ENCODE results near the gene DBP.

The DBP gene

DNA sequence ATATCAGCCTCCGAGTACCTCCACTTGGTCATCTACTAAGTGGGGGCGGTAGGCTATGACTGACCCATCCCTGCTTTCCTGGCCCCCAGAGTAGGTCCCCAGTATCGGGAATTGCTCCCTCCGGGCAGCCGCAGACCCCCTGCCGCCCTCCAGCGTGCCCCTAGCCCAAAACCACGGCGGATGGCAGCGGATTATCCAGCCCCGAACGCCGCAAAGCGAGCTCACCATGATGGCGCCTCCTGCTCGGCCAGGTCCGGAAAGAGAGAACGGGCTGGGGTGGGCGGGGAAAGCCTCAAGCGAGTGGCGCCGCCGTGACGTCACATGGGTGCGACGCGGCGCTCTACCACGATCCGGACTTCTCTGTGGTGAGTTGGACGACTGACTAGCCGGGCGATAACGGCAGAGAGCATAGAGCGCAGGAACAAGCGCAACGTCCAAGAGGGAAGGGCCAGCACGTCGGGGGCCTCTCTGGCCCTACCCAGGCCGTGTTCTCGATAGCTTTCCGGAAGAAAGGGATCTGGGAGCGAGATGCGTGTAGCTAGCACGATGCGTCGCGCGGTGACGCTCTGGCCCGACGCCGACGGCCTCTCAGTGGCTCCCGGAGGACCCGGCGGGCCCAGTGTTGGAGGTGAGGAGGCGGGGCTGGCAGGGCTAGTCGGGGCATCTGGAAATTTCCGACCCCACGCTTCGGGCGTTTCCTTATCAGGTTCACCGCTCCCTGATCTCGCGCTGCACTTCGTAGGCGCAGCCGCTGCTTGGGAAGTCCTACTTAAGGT lies 18.1 kb downstream of the DBP start, which contains the start of the genes RPL18 and SPHK2:
Gene RPL18, minus strand, starts transcription at position 263 of the 776 bp plus-strand sequence. Its CDS starts 35 bp downstream, at position 228.
Gene SPHK2, plus strand, starts transcription at position 591 of the 776 bp plus-strand sequence. CDS start 1,009 bp downstream, outside the sequence.
- Histone ChIP-seq H3K4me1 (ENCODE audit: control insufficient read depth in 5 of 5, insufficient read depth in 5 of 5, low read length in 5 of 5) (peaks cover 16 to 58% (median 45%) of the 10 kb centered on the region in 5 donors), H3K4me3 (ENCODE audit: low read depth in 1 of 5, low read length in 5 of 5) (peak within 1 kb of the TSS; percentile 86 to 98 (median 97)), H3K9ac (ENCODE audit: low read length in 5 of 5) (peak within 1 kb of the TSS; percentile 84 to 97 (median 90)), H3K27ac (ENCODE audit: low read depth, low read length) (peak within 1 kb of the TSS; percentile 89), H3K27me3 (ENCODE audit: control insufficient read depth in 5 of 5, insufficient read depth in 4 of 5, low read length in 5 of 5) (no peaks in the 10 kb centered on the region), H3K9me3 (ENCODE audit: control insufficient read depth in 5 of 5, low read length in 5 of 5) (no peaks in the 10 kb centered on the region), H3K36me3 (ENCODE audit: control insufficient read depth in 5 of 5, insufficient read depth in 5 of 5, low read length in 5 of 5) (peaks cover 0 to 32% (median 30%) of the 10 kb centered on the region in 5 donors)

DNA sequence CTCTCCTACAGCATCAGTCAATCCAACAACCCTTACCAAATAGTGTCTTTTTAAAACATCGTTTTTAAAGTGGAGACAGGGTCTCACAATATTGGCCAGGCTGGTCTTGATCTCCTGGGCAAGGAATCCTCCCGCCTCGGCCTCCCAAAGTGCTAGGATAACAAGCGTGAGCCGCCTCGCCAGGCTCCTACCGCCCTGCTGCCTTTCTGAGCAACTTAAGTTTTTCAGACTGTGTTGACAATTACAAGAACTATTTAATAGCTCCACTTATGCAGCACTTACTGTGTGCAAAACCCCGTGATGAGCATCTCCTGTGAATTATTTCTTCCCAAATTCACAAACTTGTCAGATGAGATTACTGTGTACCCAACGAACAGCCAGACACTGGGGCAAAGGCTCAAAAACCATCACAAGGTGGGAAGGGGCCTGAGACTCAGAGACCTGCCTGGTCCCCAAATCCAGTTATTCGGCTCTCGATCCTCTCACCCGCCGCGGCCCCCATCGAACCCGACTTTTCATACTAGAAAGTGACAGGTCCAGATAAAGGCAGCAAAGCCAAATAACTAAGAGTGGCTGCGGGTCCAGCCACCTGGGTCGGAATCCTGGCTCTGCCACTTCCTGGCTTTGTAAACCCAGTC lies 18.8 kb downstream of the DBP start:
- H3K9me3 ChIP-seq (ENCODE audit: control insufficient read depth in 5 of 5, low read length in 5 of 5) = no peaks in the 10 kb centered on the region
- H3K27ac ChIP-seq (ENCODE audit: low read depth, low read length) = peak overlapping the region; percentile 89
- H3K4me3 ChIP-seq (ENCODE audit: low read depth in 1 of 5, low read length in 5 of 5) = peak overlapping the region; percentile 86 to 98 (median 97)
- no peaks in the 10 kb centered on the region for H3K27me3 ChIP-seq (ENCODE audit: control insufficient read depth in 5 of 5, insufficient read depth in 4 of 5, low read length in 5 of 5)
- H3K36me3 ChIP-seq (ENCODE audit: control insufficient read depth in 5 of 5, insufficient read depth in 5 of 5, low read length in 5 of 5) = peaks cover 0 to 32% (median 30%) of the 10 kb centered on the region in 5 donors
- peak overlapping the region; percentile 81 to 97 (median 88) for H3K9ac ChIP-seq (ENCODE audit: low read length in 5 of 5)
- peaks cover 11 to 55% (median 40%) of the 10 kb centered on the region in 5 donors for H3K4me1 ChIP-seq (ENCODE audit: control insufficient read depth in 5 of 5, insufficient read depth in 5 of 5, low read length in 5 of 5)

GRCh38 chr19:48617146-48617937 lies 19.8 kb downstream of the DBP start:
- H3K9ac ChIP-seq (ENCODE audit: low read length in 5 of 5) = peak overlapping the region; percentile 81 to 97 (median 88)
- peak overlapping the region; percentile 89 for H3K27ac ChIP-seq (ENCODE audit: low read depth, low read length)
- H3K27me3 ChIP-seq (ENCODE audit: control insufficient read depth in 5 of 5, insufficient read depth in 4 of 5, low read length in 5 of 5) = no peaks in the 10 kb centered on the region
- no peaks in the 10 kb centered on the region for H3K9me3 ChIP-seq (ENCODE audit: control insufficient read depth in 5 of 5, low read length in 5 of 5)
- H3K4me3 ChIP-seq (ENCODE audit: low read depth in 1 of 5, low read length in 5 of 5) = peak overlapping the region; percentile 86 to 98 (median 97)
- H3K4me1 ChIP-seq (ENCODE audit: control insufficient read depth in 5 of 5, insufficient read depth in 5 of 5, low read length in 5 of 5) = peaks cover 10 to 46% (median 35%) of the 10 kb centered on the region in 5 donors
- peaks cover 0 to 32% (median 30%) of the 10 kb centered on the region in 5 donors for H3K36me3 ChIP-seq (ENCODE audit: control insufficient read depth in 5 of 5, insufficient read depth in 5 of 5, low read length in 5 of 5)

DNA sequence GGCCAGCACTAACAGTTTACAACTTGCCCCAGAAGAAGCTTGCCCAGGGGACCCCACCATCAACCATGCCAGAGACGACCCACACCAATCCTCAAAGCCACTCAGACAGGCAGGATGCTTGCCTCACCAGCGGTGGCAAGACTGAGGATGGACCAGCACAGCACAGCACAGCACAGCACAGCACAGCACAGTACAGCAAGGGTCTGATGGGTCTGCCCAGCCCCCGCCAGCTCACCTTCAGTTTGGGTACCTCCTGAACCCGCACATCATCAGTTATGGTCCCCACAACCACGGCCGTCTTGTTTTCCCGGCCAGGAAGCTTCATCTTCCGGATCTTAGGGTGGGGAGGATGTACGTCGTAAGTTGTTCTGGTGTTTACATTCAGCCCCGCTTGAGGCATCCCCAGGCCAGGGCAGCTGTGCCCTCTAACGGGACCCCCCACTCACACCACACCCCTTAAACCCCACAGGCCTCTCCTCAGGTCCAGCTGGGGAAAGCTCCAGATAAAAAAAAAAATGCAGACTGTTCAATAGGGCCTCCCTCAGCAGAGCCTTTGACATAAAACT lies 20.6 kb downstream of the DBP start:
- Histone ChIP-seq H3K4me1 (ENCODE audit: control insufficient read depth in 5 of 5, insufficient read depth in 5 of 5, low read length in 5 of 5) (peaks cover 10 to 44% (median 34%) of the 10 kb centered on the region in 5 donors), H3K27me3 (ENCODE audit: control insufficient read depth in 5 of 5, insufficient read depth in 4 of 5, low read length in 5 of 5) (no peaks in the 10 kb centered on the region), H3K27ac (ENCODE audit: low read depth, low read length) (no peak overlapping the region), H3K9ac (ENCODE audit: low read length in 5 of 5) (peak overlapping the region in 2 of 5 donors; percentile 88 to 97), H3K9me3 (ENCODE audit: control insufficient read depth in 5 of 5, low read length in 5 of 5) (no peaks in the 10 kb centered on the region), H3K36me3 (ENCODE audit: control insufficient read depth in 5 of 5, insufficient read depth in 5 of 5, low read length in 5 of 5) (peaks cover 0 to 32% (median 30%) of the 10 kb centered on the region in 5 donors), H3K4me3 (ENCODE audit: low read depth in 1 of 5, low read length in 5 of 5) (peak overlapping the region in 2 of 5 donors; percentile 32 to 86)

- peaks cover 0 to 32% (median 30%) of the 10 kb centered on the region in 5 donors for H3K36me3 ChIP-seq (ENCODE audit: control insufficient read depth in 5 of 5, insufficient read depth in 5 of 5, low read length in 5 of 5)
- no peak overlapping the region for H3K4me3 ChIP-seq (ENCODE audit: low read depth in 1 of 5, low read length in 5 of 5)
- peaks cover 10 to 44% (median 34%) of the 10 kb centered on the region in 5 donors for H3K4me1 ChIP-seq (ENCODE audit: control insufficient read depth in 5 of 5, insufficient read depth in 5 of 5, low read length in 5 of 5)
- peak overlapping the region in 1 of 5 donors; percentile 28 for H3K9ac ChIP-seq (ENCODE audit: low read length in 5 of 5)
- no peaks in the 10 kb centered on the region for H3K27me3 ChIP-seq (ENCODE audit: control insufficient read depth in 5 of 5, insufficient read depth in 4 of 5, low read length in 5 of 5)
- no peaks in the 10 kb centered on the region for H3K9me3 ChIP-seq (ENCODE audit: control insufficient read depth in 5 of 5, low read length in 5 of 5)
- no peak overlapping the region for H3K27ac ChIP-seq (ENCODE audit: low read depth, low read length)
Observed at GRCh38 chr19:48616041-48616436, 21.1 kb downstream of the DBP start.

DNA sequence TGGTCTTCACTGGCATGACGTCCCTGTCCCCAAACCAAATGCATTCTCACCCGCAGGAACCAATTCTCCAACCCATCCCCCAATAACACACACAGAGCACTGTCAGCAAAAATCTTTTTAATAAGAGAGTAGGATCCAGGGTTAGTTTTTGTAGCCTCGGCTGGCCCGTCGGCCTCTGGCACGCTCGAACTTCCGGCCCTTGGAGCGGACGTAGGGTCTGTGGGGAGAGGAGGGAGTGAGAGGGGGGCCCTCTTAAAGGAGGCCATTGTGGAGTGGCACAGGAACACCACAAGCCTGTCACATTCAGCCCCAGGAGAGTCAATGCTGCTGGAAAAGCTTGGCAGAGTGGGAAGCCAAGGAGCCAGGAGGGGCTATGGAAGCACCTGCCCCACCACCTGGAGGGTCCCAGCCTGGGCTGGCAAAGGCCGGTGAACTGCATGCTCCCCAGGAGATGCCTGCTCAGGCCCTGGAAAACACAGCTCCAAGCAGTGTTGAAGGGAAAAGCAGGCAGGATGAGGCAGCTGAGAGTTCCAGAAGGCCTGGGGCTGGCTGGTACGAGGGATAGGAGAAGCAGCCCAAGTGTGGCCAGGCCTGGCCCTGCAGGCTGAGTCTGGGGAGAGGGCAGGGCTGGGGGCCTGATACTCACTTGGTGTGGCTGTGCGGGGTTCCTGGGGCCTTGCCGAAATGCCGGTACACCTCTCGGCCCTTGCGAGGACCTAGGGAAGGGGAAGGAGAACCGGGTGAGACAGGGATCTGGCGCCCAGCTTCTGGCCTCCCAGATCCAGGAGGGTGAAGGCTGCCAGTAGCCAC lies 21.7 kb downstream of the DBP start:
- no peak overlapping the region for H3K27ac ChIP-seq (ENCODE audit: low read depth, low read length)
- H3K27me3 ChIP-seq (ENCODE audit: control insufficient read depth in 5 of 5, insufficient read depth in 4 of 5, low read length in 5 of 5) = no peaks in the 10 kb centered on the region
- no peak overlapping the region for H3K4me3 ChIP-seq (ENCODE audit: low read depth in 1 of 5, low read length in 5 of 5)
- H3K36me3 ChIP-seq (ENCODE audit: control insufficient read depth in 5 of 5, insufficient read depth in 5 of 5, low read length in 5 of 5) = peaks cover 0 to 32% (median 30%) of the 10 kb centered on the region in 5 donors
- H3K9ac ChIP-seq (ENCODE audit: low read length in 5 of 5) = peak overlapping the region in 1 of 5 donors; percentile 28
- H3K4me1 ChIP-seq (ENCODE audit: control insufficient read depth in 5 of 5, insufficient read depth in 5 of 5, low read length in 5 of 5) = peaks cover 10 to 44% (median 34%) of the 10 kb centered on the region in 5 donors
- H3K9me3 ChIP-seq (ENCODE audit: control insufficient read depth in 5 of 5, low read length in 5 of 5) = no peaks in the 10 kb centered on the region

GRCh38 chr19:48614436-48615230 lies 22.5 kb downstream of the DBP start, which contains the start of gene FAM83E:
FAM83E (minus strand) TSS chr19:48615076; CDS start chr19:48613372, 1,704 bp downstream.
- Histone ChIP-seq H3K27me3 (ENCODE audit: control insufficient read depth in 5 of 5, insufficient read depth in 4 of 5, low read length in 5 of 5) (no peaks in the 10 kb centered on the region), H3K27ac (ENCODE audit: low read depth, low read length) (no peak within 1 kb of the TSS)

DNA sequence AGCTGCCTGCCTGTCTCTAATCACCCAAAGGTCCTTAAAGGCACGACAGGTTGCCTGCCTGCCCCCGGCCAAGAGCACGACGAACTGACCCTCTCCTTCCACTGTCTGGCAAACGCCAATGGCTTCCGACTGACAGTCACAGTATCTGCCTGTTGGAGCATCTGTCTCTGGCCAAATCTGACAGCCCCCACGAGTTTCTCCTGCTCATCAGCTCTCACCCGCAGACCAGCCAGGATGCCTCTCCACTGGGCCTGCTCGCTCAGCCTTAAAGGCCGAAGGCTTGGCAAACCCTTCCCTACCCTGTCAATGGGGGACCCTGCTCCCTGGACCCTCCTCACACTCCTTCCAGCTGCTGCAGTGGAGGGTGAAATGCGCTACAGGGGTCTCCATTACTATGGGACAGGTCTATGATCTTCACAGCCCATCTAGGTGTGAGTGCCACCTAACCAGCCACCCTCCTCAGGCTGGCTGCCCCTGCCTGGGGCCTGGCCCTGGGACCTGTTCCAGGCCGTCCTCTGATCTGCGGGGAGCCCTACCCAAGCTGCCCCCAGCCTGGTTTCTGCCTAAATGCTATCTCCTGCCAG lies 23.2 kb downstream of the DBP start:
- Histone ChIP-seq H3K4me1 (ENCODE audit: control insufficient read depth in 5 of 5, insufficient read depth in 5 of 5, low read length in 5 of 5) (peaks cover 7 to 33% (median 25%) of the 10 kb centered on the region in 5 donors), H3K4me3 (ENCODE audit: low read depth in 1 of 5, low read length in 5 of 5) (no peak overlapping the region), H3K9ac (ENCODE audit: low read length in 5 of 5) (no peak overlapping the region), H3K9me3 (ENCODE audit: control insufficient read depth in 5 of 5, low read length in 5 of 5) (no peaks in the 10 kb centered on the region), H3K27me3 (ENCODE audit: control insufficient read depth in 5 of 5, insufficient read depth in 4 of 5, low read length in 5 of 5) (no peaks in the 10 kb centered on the region), H3K27ac (ENCODE audit: low read depth, low read length) (no peak overlapping the region), H3K36me3 (ENCODE audit: control insufficient read depth in 5 of 5, insufficient read depth in 5 of 5, low read length in 5 of 5) (peaks cover 0 to 32% (median 30%) of the 10 kb centered on the region in 5 donors)

More at GRCh38 chr19:48614436-48615230, 22.5 kb downstream of the DBP start, which contains the start of gene FAM83E:
- Histone ChIP-seq H3K9ac (ENCODE audit: low read length in 5 of 5) (peak within 1 kb of the TSS in 1 of 5 donors; percentile 28), H3K36me3 (ENCODE audit: control insufficient read depth in 5 of 5, insufficient read depth in 5 of 5, low read length in 5 of 5) (peaks cover 0 to 32% (median 30%) of the 10 kb centered on the region in 5 donors), H3K4me1 (ENCODE audit: control insufficient read depth in 5 of 5, insufficient read depth in 5 of 5, low read length in 5 of 5) (peaks cover 10 to 36% (median 27%) of the 10 kb centered on the region in 5 donors), H3K9me3 (ENCODE audit: control insufficient read depth in 5 of 5, low read length in 5 of 5) (no peaks in the 10 kb centered on the region), H3K4me3 (ENCODE audit: low read depth in 1 of 5, low read length in 5 of 5) (no peak within 1 kb of the TSS)
